ENCODE results near the gene DDX1.

DNA sequence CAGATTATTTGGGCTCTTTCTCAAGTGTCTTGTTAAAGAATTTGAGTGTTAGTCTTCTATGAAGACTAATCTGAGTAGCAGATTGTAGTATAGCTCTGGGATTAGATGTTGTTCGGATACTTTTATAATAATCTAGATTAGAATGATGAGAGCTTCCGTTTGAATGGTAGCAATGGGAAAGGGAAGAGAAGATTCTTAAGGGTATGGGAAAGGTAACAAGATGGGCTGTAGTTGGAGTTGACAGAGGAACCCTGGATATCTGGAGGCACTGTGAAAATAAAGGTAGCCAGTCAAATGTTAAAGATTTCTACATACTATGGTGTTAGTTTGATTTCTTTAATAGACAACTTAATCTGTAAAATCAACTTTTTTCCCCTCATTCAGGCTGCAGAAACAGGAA is 4.7 kb downstream of the DDX1 start:
- TF ChIP-seq, protein P1, sequence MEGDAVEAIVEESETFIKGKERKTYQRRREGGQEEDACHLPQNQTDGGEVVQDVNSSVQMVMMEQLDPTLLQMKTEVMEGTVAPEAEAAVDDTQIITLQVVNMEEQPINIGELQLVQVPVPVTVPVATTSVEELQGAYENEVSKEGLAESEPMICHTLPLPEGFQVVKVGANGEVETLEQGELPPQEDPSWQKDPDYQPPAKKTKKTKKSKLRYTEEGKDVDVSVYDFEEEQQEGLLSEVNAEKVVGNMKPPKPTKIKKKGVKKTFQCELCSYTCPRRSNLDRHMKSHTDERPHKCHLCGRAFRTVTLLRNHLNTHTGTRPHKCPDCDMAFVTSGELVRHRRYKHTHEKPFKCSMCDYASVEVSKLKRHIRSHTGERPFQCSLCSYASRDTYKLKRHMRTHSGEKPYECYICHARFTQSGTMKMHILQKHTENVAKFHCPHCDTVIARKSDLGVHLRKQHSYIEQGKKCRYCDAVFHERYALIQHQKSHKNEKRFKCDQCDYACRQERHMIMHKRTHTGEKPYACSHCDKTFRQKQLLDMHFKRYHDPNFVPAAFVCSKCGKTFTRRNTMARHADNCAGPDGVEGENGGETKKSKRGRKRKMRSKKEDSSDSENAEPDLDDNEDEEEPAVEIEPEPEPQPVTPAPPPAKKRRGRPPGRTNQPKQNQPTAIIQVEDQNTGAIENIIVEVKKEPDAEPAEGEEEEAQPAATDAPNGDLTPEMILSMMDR (IDR thresholded peaks at IDR 0.05) = no peak
- TF ChIP-seq POLR2A (IDR thresholded peaks at IDR 0.05) = no peak
